SK-N-SH treated with all-trans-retinoic acid at 6 μM for 48 hours (cell line): ENCODE data around the gene MAML3.

Experiments used
- ARNTL ChIP-seq: fragments of 450-650 bp; formaldehyde crosslinking; IDR thresholded peaks from 2 replicates; pipeline ENCODE4 v1.5.0; 2020; ENCODE audit warnings: low read depth, mild to moderate bottlenecking, moderate library complexity, borderline replicate concordance
- BACH2 ChIP-seq: fragments of 250-450 bp; sonication (Bioruptor Pico); IDR thresholded peaks from 2 replicates; pipeline ENCODE4 v1.9.0; 2021; ENCODE audit warnings: mild to moderate bottlenecking, borderline replicate concordance
- GLIS3 ChIP-seq: fragments of 250-450 bp; sonication (Bioruptor Pico); IDR thresholded peaks from 2 replicates; pipeline ENCODE4 v1.5.0; 2020; ENCODE audit warnings: mild to moderate bottlenecking, moderate library complexity
- RARB ChIP-seq: fragments of 250-450 bp; sonication (Bioruptor Pico); IDR thresholded peaks from 2 replicates; pipeline ENCODE4 v1.8.0; 2021; ENCODE audit warnings: mild to moderate bottlenecking, moderate library complexity
- TCF4 ChIP-seq: fragments of 250-450 bp; sonication (Bioruptor Pico); IDR thresholded peaks from 2 replicates; pipeline ENCODE4 v1.8.0; 2021; ENCODE audit warnings: mild to moderate bottlenecking, moderate library complexity, borderline replicate concordance
- ZFP3 ChIP-seq: fragments of 250-450 bp; sonication (Bioruptor Pico); IDR thresholded peaks from 2 replicates; pipeline ENCODE4 v1.5.0; 2020; ENCODE audit warnings: mild to moderate bottlenecking, moderate library complexity
- ZFP30 ChIP-seq: fragments of 450-650 bp; formaldehyde crosslinking; IDR thresholded peaks from 2 replicates; pipeline ENCODE4 v1.5.0; 2022; ENCODE audit warnings: mild to moderate bottlenecking, moderate library complexity
- TF ChIP-seq, protein P1 (sequence below): fragments of 250-450 bp; sonication (Bioruptor Pico); IDR thresholded peaks from 2 replicates; pipeline ENCODE4 v1.5.1; 2020; ENCODE audit warnings: low read depth, mild to moderate bottlenecking, moderate library complexity

DNA sequence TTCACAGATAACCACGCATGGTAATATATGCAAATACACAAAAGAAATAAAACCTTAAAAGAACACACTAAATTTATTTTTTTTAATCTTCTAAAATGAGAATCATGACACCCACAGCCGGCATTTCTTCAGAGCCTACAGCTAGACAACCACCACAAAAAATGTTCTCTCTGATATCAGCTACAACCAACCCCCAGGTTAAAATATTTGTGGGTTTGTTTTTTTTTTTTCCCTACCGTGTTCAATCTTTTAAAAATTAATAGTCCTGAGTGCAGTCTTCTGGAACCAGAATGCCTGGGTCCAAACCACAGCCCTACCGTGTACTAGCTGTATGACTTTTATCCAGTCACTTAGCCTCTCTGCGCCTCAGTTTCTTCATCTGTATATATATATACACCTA, 36.0 kb downstream of the MAML3 start:
- no peak for TF ChIP-seq TCF4 (CRISPR knock-in tag)
- TF ChIP-seq, protein P1, sequence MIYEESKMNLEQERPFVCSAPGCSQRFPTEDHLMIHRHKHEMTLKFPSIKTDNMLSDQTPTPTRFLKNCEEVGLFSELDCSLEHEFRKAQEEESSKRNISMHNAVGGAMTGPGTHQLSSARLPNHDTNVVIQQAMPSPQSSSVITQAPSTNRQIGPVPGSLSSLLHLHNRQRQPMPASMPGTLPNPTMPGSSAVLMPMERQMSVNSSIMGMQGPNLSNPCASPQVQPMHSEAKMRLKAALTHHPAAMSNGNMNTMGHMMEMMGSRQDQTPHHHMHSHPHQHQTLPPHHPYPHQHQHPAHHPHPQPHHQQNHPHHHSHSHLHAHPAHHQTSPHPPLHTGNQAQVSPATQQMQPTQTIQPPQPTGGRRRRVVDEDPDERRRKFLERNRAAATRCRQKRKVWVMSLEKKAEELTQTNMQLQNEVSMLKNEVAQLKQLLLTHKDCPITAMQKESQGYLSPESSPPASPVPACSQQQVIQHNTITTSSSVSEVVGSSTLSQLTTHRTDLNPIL (CRISPR knock-in tag): no peak
- no peak for TF ChIP-seq ZFP30
- no peak for TF ChIP-seq RARB (CRISPR knock-in tag)
- TF ChIP-seq ARNTL (CRISPR knock-in tag): no peak
- no peak for TF ChIP-seq BACH2
- no peak for TF ChIP-seq GLIS3
- no peak for TF ChIP-seq ZFP3 (CRISPR knock-in tag)
